Measurements from ENCODE around the gene MFRP. TPM values are rescaled to one million over a fixed set of nuclear protein-coding genes. Genes with fewer than 3 reads are reported as not detected.

The MFRP gene
- total RNA-seq, 1 experiment from 2014 or later, result not detected

DNA sequence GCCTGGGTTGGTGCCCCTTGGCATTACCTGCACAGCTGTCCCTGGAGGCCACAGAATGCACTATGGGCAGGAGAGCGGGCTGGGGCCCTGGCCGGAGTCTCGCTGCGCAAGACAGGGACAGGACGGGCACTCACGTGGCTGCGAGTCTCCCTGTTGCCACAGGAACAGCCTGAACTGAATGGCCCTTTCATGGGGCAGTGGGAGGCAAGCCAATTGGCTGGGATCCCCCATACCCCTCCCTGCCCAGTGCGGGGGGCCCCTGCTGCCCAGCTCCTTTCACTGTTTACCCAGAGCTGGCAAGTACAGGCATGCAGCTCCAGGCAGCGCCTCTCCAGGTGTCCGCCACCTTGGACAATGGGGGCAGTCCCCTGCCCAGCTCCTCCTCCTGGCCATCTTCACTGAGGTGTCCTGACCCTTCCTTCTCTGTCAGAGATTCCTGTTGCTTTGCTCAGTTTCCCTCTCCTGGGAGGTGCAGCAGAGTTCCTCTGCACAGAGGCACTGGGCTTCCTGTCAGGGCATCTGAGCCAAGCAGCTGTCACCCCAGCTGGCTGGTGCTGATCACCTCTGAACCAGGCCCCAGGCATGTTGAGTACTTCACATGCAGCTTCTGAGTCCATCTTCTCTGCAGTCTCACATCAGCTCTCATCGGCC lies 29.8 kb upstream of the MFRP start:
- Histone ChIP-seq H3K27ac (ENCODE audit: low read length) (no peak overlapping the region), H3K4me1 (ENCODE audit: control insufficient read depth, insufficient read depth, low read length) (peaks cover 13% of the 10 kb centered on the region), H3K36me3 (ENCODE audit: control insufficient read depth, insufficient read depth, low read length) (no peaks in the 10 kb centered on the region), H3K4me3 (ENCODE audit: low read depth in 2 of 2, low read length in 2 of 2) (no peak overlapping the region), H3K27me3 (ENCODE audit: control insufficient read depth, insufficient read depth, low read length) (no peaks in the 10 kb centered on the region), H3K9me3 (ENCODE audit: control insufficient read depth, insufficient read depth, low read depth, low read length) (no peaks in the 10 kb centered on the region)
- TF ChIP-seq REST (IDR thresholded peaks at IDR 0.05; ENCODE audit: insufficient read depth in 1 of 2, low read depth in 2 of 2, low read length in 1 of 2), result no peak
- TF ChIP-seq CTCF (IDR thresholded peaks at IDR 0.05), result no peak
- no peak for TF ChIP-seq POLR2AphosphoS5 (IDR thresholded peaks at IDR 0.05; ENCODE audit: low read depth, low read length)
- no peak for TF ChIP-seq SIN3A (IDR thresholded peaks at IDR 0.05; ENCODE audit: borderline replicate concordance, insufficient read depth, low read depth, low read length)
- TF ChIP-seq TCF7L2 (IDR thresholded peaks at IDR 0.05; ENCODE audit: low read depth, low read length), result no peak
- ChIA-PET CTCF (interaction anchor here (0.8 to 0.9 kb wide), 3 partner anchors 15 to 37 kb away, joined by 3 to 4 read pairs (median 4); no protein-coding TSS in a partner anchor), POLR2A (interaction anchor here (0.6 kb wide), 1 partner anchor 46 kb away, joined by 17 read pairs; no protein-coding TSS in a partner anchor)
- intact Hi-C loops (cut with micrococcal nuclease; ENCODE audit: unreplicated experiment) (no loop called here), in situ Hi-C loops (cut with HindIII; ENCODE audit: low pct_unique_long_range_greater_than_20kb, low sequenced_read_pairs) (no loop called here)
- no peak for ATAC-seq
- no peak for DNase-seq (ENCODE audit: low read depth, low spot score)
- BruUV-seq (replicated peaks), result no TSS peak

DNA sequence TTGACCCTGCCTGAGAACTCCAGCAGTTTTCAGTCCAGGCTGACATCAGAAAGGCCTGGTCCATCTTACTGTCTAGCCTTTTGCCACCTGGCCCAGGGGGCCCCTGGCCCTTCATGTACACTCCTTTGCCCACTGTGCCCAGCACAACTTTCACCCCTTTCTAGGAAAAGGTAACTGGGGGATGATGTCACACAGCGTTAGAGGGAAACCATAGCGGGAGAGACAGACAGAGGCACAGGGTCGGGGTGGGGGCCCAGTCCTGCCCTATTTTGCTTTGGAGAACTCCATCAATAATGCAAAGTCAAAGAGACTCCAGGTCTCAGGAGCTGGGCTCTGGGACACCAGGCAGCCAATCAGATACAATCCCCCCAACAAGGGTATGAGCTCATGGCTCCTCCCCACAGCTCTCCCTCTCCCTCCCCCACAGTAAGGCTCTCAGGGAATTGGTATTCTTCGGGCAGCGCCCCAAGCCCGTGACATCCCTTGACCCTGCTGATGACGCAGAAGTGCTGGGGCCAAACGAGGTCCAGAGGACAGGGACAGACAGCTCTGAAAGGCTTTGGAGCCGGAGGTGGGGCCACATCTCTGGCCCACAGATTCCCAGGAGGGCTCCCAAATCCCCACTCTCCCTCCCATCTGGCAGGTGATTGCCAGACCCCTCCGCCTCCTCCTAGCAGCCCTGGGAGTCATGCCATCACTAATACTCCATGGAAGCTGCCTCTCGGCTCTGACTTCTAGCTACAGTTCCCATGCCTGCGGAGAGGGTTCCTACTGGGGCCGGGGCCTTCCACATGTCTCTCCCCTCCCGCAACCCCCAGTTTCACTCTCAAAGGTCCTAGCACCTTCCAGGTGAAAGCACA lies 29.1 kb upstream of the MFRP start:
- Histone ChIP-seq H3K27me3 (ENCODE audit: control insufficient read depth, insufficient read depth, low read length) (no peaks in the 10 kb centered on the region), H3K36me3 (ENCODE audit: control insufficient read depth, insufficient read depth, low read length) (no peaks in the 10 kb centered on the region), H3K4me1 (ENCODE audit: control insufficient read depth, insufficient read depth, low read length) (peaks cover 13% of the 10 kb centered on the region), H3K27ac (ENCODE audit: low read length) (no peak overlapping the region), H3K9me3 (ENCODE audit: control insufficient read depth, insufficient read depth, low read depth, low read length) (no peaks in the 10 kb centered on the region), H3K4me3 (ENCODE audit: low read depth in 2 of 2, low read length in 2 of 2) (no peak overlapping the region)
- in situ Hi-C loops (cut with HindIII; ENCODE audit: low pct_unique_long_range_greater_than_20kb, low sequenced_read_pairs) (no loop called here), intact Hi-C loops (cut with micrococcal nuclease; ENCODE audit: unreplicated experiment) (no loop called here)
- TF ChIP-seq TCF7L2 (IDR thresholded peaks at IDR 0.05; ENCODE audit: low read depth, low read length) (no peak), CTCF (IDR thresholded peaks at IDR 0.05) (no peak), POLR2AphosphoS5 (IDR thresholded peaks at IDR 0.05; ENCODE audit: low read depth, low read length) (no peak), REST (IDR thresholded peaks at IDR 0.05; ENCODE audit: insufficient read depth in 1 of 2, low read depth in 2 of 2, low read length in 1 of 2) (no peak), SIN3A (IDR thresholded peaks at IDR 0.05; ENCODE audit: borderline replicate concordance, insufficient read depth, low read depth, low read length) (no peak)
- ChIA-PET CTCF (interaction anchor here (0.8 to 0.9 kb wide), 3 partner anchors 14 to 36 kb away, joined by 3 to 4 read pairs (median 4); no protein-coding TSS in a partner anchor), POLR2A (interaction anchor here (0.6 kb wide), 1 partner anchor 47 kb away, joined by 17 read pairs; no protein-coding TSS in a partner anchor)
- ATAC-seq, result no peak
- BruUV-seq (replicated peaks), result no TSS peak
- DNase-seq (ENCODE audit: low read depth, low spot score), result no peak
